ENCODE data around the gene SFTA2. TPM values are rescaled to one million over a fixed set of nuclear protein-coding genes. Genes with fewer than 3 reads are reported as not detected.

Gene SFTA2
- total and polyA plus RNA-seq, 3 donors from 2014 or later = 0.94 TPM; not detected in 2

GRCh38 chr6:30881392-30882203, 50.4 kb downstream of the SFTA2 start:
- H3K27ac ChIP-seq = peak overlapping the region in 1 of 2 donors; percentile 93
- no peak for DNase-seq
- intact Hi-C loops (cut with DNase I; ENCODE audit: low total_unique reads) = loop anchor here (5.0 kb wide), 1 partner anchor 54 kb away; no protein-coding TSS in a partner anchor
- H3K4me1 ChIP-seq = peaks cover 58% of the 10 kb centered on the region
- no peaks in the 10 kb centered on the region for H3K36me3 ChIP-seq (ENCODE audit: low read depth, missing control alignments)
- WGBS, 2 donors = 61 to 65% methylated on average over 10 to 14 of the region's 14 CpGs
- TF ChIP-seq CTCF (IDR thresholded peaks at IDR 0.05) (no peak), POLR2A (IDR thresholded peaks at IDR 0.05) (no peak)
- no peaks in the 10 kb centered on the region for H3K9me3 ChIP-seq
- no peaks in the 10 kb centered on the region for H3K27me3 ChIP-seq
- H3K4me3 ChIP-seq = no peak overlapping the region

Small RNA genes lying within 50 kb of the gene (microRNA-seq; reads per million reads assigned to microRNA genes)
- 0 to 2.1 reads per million in 2 donors for gene MIR4640 (ENCODE audit: borderline number of aligned reads in 2 of 2, borderline replicate concordance in 1 of 2)

Small RNA genes lying within 50 kb of the gene (small RNA-seq; reads per million reads assigned to genes)
- gene RF00019 = 0 reads per million in 2 donors

Other genes with a start within 250 kb of the SFTA2 start
- gene PPP1R18, start 245.5 kb downstream of the SFTA2 start, total RNA-seq = 1 to 10 TPM; 9.0 to 9.3 TPM
- gene PPP1R18, start 245.5 kb downstream of the SFTA2 start, polyA plus RNA-seq (ENCODE audit: insufficient read depth, low read depth, low replicate concordance) = 24.9 TPM
- gene NRM, start 241.2 kb downstream of the SFTA2 start, total RNA-seq = 10 to 100 TPM in 1 of 2 donors, 1 to 10 TPM in 1; 9.5 to 10.5 TPM
- 26.6 TPM for gene NRM, start 241.2 kb downstream of the SFTA2 start, polyA plus RNA-seq (ENCODE audit: insufficient read depth, low read depth, low replicate concordance)
- gene MDC1, start 214.9 kb downstream of the SFTA2 start, total RNA-seq = 10 to 100 TPM; 56.6 to 79.3 TPM
- gene MDC1, start 214.9 kb downstream of the SFTA2 start, polyA plus RNA-seq (ENCODE audit: insufficient read depth, low read depth, low replicate concordance) = 155 TPM
- gene TUBB, start 211.8 kb downstream of the SFTA2 start, total RNA-seq = 100 to 1,000 TPM; 173 to 252 TPM
- 309 TPM for gene TUBB, start 211.8 kb downstream of the SFTA2 start, polyA plus RNA-seq (ENCODE audit: insufficient read depth, low read depth, low replicate concordance)
- 10 to 100 TPM; 84.1 to 88.1 TPM for gene FLOT1, start 189.5 kb downstream of the SFTA2 start, total RNA-seq
- gene FLOT1, start 189.5 kb downstream of the SFTA2 start, polyA plus RNA-seq (ENCODE audit: insufficient read depth, low read depth, low replicate concordance) = 169 TPM
- 1 to 10 TPM; 1.4 to 7.7 TPM for gene IER3, start 187.6 kb downstream of the SFTA2 start, total RNA-seq
- 11.1 TPM for gene IER3, start 187.6 kb downstream of the SFTA2 start, polyA plus RNA-seq (ENCODE audit: insufficient read depth, low read depth, low replicate concordance)
- 10 to 100 TPM; 94.6 to 97.6 TPM for gene DDR1, start 47.7 kb downstream of the SFTA2 start, total RNA-seq
- 33.8 TPM for gene DDR1, start 47.7 kb downstream of the SFTA2 start, polyA plus RNA-seq (ENCODE audit: insufficient read depth, low read depth, low replicate concordance)
- gene GTF2H4, start 24.0 kb downstream of the SFTA2 start, total RNA-seq = 10 to 100 TPM; 23.0 to 30.6 TPM
- gene GTF2H4, start 24.0 kb downstream of the SFTA2 start, polyA plus RNA-seq (ENCODE audit: insufficient read depth, low read depth, low replicate concordance) = 38.1 TPM
- 10 to 100 TPM; 36.5 to 45.5 TPM for gene VARS2, start 17.9 kb downstream of the SFTA2 start, total RNA-seq
- gene VARS2, start 17.9 kb downstream of the SFTA2 start, polyA plus RNA-seq (ENCODE audit: insufficient read depth, low read depth, low replicate concordance) = 31.4 TPM
- under 1 TPM in 1 of 2 donors, not detected in 1; 0.19 TPM for gene MUCL3, start 8.8 kb upstream of the SFTA2 start, total RNA-seq
- 0.45 TPM for gene MUCL3, start 8.8 kb upstream of the SFTA2 start, polyA plus RNA-seq (ENCODE audit: insufficient read depth, low read depth, low replicate concordance)
- gene MUC21, start 51.5 kb upstream of the SFTA2 start, total RNA-seq = not detected
- 0.12 TPM for gene MUC21, start 51.5 kb upstream of the SFTA2 start, polyA plus RNA-seq (ENCODE audit: insufficient read depth, low read depth, low replicate concordance)
- under 1 TPM; 0.31 to 0.87 TPM for gene MUC22, start 78.3 kb upstream of the SFTA2 start, total RNA-seq
- gene MUC22, start 78.3 kb upstream of the SFTA2 start, polyA plus RNA-seq (ENCODE audit: insufficient read depth, low read depth, low replicate concordance) = 0.21 TPM
- not detected for gene C6orf15, start 180.4 kb upstream of the SFTA2 start, total RNA-seq
- gene C6orf15, start 180.4 kb upstream of the SFTA2 start, polyA plus RNA-seq (ENCODE audit: insufficient read depth, low read depth, low replicate concordance) = not detected
- 10 to 100 TPM; 28.0 to 32.7 TPM for gene PSORS1C1, start 182.6 kb upstream of the SFTA2 start, total RNA-seq
- gene PSORS1C1, start 182.6 kb upstream of the SFTA2 start, polyA plus RNA-seq (ENCODE audit: insufficient read depth, low read depth, low replicate concordance) = 126 TPM
- under 1 TPM in 1 of 2 donors, not detected in 1; 0.06 TPM for gene CDSN, start 188.3 kb upstream of the SFTA2 start, total RNA-seq
- gene CDSN, start 188.3 kb upstream of the SFTA2 start, polyA plus RNA-seq (ENCODE audit: insufficient read depth, low read depth, low replicate concordance) = 0.32 TPM
- gene PSORS1C2, start 206.9 kb upstream of the SFTA2 start, total RNA-seq = not detected
- gene PSORS1C2, start 206.9 kb upstream of the SFTA2 start, polyA plus RNA-seq (ENCODE audit: insufficient read depth, low read depth, low replicate concordance) = not detected
- gene CCHCR1, start 225.6 kb upstream of the SFTA2 start, total RNA-seq = 10 to 100 TPM; 86.4 to 93.2 TPM
- 174 TPM for gene CCHCR1, start 225.6 kb upstream of the SFTA2 start, polyA plus RNA-seq (ENCODE audit: insufficient read depth, low read depth, low replicate concordance)
- gene TCF19, start 226.4 kb upstream of the SFTA2 start, total RNA-seq = 1 to 10 TPM; 3.6 to 3.7 TPM
- 4.7 TPM for gene TCF19, start 226.4 kb upstream of the SFTA2 start, polyA plus RNA-seq (ENCODE audit: insufficient read depth, low read depth, low replicate concordance)
- gene POU5F1, start 238.5 kb upstream of the SFTA2 start, total RNA-seq = 1 to 10 TPM; 1.3 to 4.2 TPM
- gene POU5F1, start 238.5 kb upstream of the SFTA2 start, polyA plus RNA-seq (ENCODE audit: insufficient read depth, low read depth, low replicate concordance) = 3.0 TPM